ENCODE data around the gene THSD4. TPM values are rescaled to one million over a fixed set of nuclear protein-coding genes. Genes with fewer than 3 reads are reported as not detected.

THSD4 gene
- total and polyA plus RNA-seq, 2 of the 4 experiments (the other 2 are of a cell fraction), result 25.5 to 31.1 TPM

- in situ Hi-C loops (cut with MboI; ENCODE audit: low sequenced_read_pairs) (no loop called here), intact Hi-C loops (cut with micrococcal nuclease) (loop anchor here (5.0 kb wide), 1 partner anchor 498 kb away; no protein-coding TSS in a partner anchor), dilution Hi-C loops (cut with HindIII; ENCODE audit: low sequenced_read_pairs, unreplicated experiment) (no loop called here)
- H4K91ac ChIP-seq (ENCODE audit: insufficient read depth, low read depth, low read length), result no peak overlapping the region
- TF ChIP-seq, protein P1, sequence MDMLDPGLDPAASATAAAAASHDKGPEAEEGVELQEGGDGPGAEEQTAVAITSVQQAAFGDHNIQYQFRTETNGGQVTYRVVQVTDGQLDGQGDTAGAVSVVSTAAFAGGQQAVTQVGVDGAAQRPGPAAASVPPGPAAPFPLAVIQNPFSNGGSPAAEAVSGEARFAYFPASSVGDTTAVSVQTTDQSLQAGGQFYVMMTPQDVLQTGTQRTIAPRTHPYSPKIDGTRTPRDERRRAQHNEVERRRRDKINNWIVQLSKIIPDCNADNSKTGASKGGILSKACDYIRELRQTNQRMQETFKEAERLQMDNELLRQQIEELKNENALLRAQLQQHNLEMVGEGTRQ (IDR thresholded peaks at IDR 0.05; ENCODE audit: low read depth, low read length), result no peak
- TF ChIP-seq FOS (IDR thresholded peaks at IDR 0.05; ENCODE audit: low read depth, low read length), result no peak
- TF ChIP-seq MAFK (IDR thresholded peaks at IDR 0.05; ENCODE audit: low read depth, low read length), result no peak
- no peak for TF ChIP-seq MXI1 (IDR thresholded peaks at IDR 0.05; ENCODE audit: borderline replicate concordance, low read depth, low read length)
- TF ChIP-seq BHLHE40 (IDR thresholded peaks at IDR 0.05; ENCODE audit: low read depth, low read length), result no peak
- TF ChIP-seq MAZ (IDR thresholded peaks at IDR 0.05; ENCODE audit: borderline replicate concordance, low read depth, low read length), result no peak
- TF ChIP-seq, protein P2, sequence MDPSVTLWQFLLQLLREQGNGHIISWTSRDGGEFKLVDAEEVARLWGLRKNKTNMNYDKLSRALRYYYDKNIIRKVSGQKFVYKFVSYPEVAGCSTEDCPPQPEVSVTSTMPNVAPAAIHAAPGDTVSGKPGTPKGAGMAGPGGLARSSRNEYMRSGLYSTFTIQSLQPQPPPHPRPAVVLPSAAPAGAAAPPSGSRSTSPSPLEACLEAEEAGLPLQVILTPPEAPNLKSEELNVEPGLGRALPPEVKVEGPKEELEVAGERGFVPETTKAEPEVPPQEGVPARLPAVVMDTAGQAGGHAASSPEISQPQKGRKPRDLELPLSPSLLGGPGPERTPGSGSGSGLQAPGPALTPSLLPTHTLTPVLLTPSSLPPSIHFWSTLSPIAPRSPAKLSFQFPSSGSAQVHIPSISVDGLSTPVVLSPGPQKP (IDR thresholded peaks at IDR 0.05; ENCODE audit: borderline replicate concordance, low read depth, low read length), result no peak
- TF ChIP-seq, protein P3, sequence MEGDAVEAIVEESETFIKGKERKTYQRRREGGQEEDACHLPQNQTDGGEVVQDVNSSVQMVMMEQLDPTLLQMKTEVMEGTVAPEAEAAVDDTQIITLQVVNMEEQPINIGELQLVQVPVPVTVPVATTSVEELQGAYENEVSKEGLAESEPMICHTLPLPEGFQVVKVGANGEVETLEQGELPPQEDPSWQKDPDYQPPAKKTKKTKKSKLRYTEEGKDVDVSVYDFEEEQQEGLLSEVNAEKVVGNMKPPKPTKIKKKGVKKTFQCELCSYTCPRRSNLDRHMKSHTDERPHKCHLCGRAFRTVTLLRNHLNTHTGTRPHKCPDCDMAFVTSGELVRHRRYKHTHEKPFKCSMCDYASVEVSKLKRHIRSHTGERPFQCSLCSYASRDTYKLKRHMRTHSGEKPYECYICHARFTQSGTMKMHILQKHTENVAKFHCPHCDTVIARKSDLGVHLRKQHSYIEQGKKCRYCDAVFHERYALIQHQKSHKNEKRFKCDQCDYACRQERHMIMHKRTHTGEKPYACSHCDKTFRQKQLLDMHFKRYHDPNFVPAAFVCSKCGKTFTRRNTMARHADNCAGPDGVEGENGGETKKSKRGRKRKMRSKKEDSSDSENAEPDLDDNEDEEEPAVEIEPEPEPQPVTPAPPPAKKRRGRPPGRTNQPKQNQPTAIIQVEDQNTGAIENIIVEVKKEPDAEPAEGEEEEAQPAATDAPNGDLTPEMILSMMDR (conservative IDR thresholded peaks at IDR 0.05; ENCODE audit: low read depth, low read length), result no peak
- no peak for TF ChIP-seq POLR2A (IDR thresholded peaks at IDR 0.05; ENCODE audit: low read depth, low read length)
- TF ChIP-seq NFE2L2 (IDR thresholded peaks at IDR 0.05; ENCODE audit: low read depth, low read length), result no peak
- peaks cover 9% of the 10 kb centered on the region for H3K36me3 ChIP-seq (ENCODE audit: control insufficient read depth, insufficient read depth, low read length)
- H3K56ac ChIP-seq (ENCODE audit: extremely low read depth, insufficient read depth, low read length), result no peak overlapping the region
- no peak overlapping the region for H3K4me3 ChIP-seq (ENCODE audit: insufficient read depth, low read depth, low read length)
- ChIA-PET CTCF (no interaction called here), POLR2A (ENCODE audit: unreplicated experiment) (interaction anchor here (0.6 kb wide), 1 partner anchor 108 kb away, joined by 4 read pairs; no protein-coding TSS in a partner anchor)
- no peak overlapping the region for H3K23ac ChIP-seq (ENCODE audit: low read depth, low read length)
- H4K20me1 ChIP-seq (ENCODE audit: insufficient read depth, low read length), result no peaks in the 10 kb centered on the region
- H2AK5ac ChIP-seq (ENCODE audit: low read depth, low read length), result peak overlapping the region; percentile 20; the same call in 1 of the 2 replicates
- H3K27ac ChIP-seq (ENCODE audit: insufficient read depth, low read length), result no peak overlapping the region
- ATAC-seq (ENCODE audit: low read depth), result peak; percentile 29; the same call in 1 of the 2 replicates
- no peak overlapping the region for H3K4ac ChIP-seq (ENCODE audit: low read depth, low read length)
- peaks cover 0 to 6% of the 10 kb centered on the region in 2 experiments; a peak in 1 of 4 replicates for H3K79me1 ChIP-seq (ENCODE audit: low read depth in 1 of 2, low read length in 2 of 2)
- H2BK5ac ChIP-seq (ENCODE audit: low read depth, low read length, poor library complexity, severe bottlenecking), result no peak overlapping the region
- H3K9me3 ChIP-seq (ENCODE audit: control insufficient read depth, insufficient read depth, low read length), result no peaks in the 10 kb centered on the region
- H4K8ac ChIP-seq (ENCODE audit: low read depth in 2 of 2, low read length in 2 of 2), result no peak overlapping the region
- no peak overlapping the region for H2BK20ac ChIP-seq (ENCODE audit: low read depth, low read length)
- H2BK15ac ChIP-seq (ENCODE audit: low read depth, low read length), result no peak overlapping the region
- BruUV-seq (replicated peaks), result no TSS peak
- H3K27me3 ChIP-seq (ENCODE audit: control insufficient read depth, insufficient read depth, low read length), result no peaks in the 10 kb centered on the region
- no peak overlapping the region for H3K18ac ChIP-seq (ENCODE audit: low read depth, low read length)
- H3K14ac ChIP-seq (replicated peaks; ENCODE audit: low read depth, low read length), result no peak overlapping the region; the same call in 1 of the 2 replicates
- H2AK9ac ChIP-seq (replicated peaks; ENCODE audit: low read depth, low read length, poor library complexity), result no peak overlapping the region
- WGBS, 2 experiments (ENCODE audit: extremely low coverage in 2 of 2, insufficient read length in 1 of 2), result 80% methylated on average over 1 of the region's 4 CpGs; no CpG with 5 or more reads in 1 of the 2 experiments
- H3K4me1 ChIP-seq (ENCODE audit: control insufficient read depth, insufficient read depth, low read length), result peaks cover 1% of the 10 kb centered on the region
- H3K9me1 ChIP-seq (ENCODE audit: insufficient read depth, low read length), result no peaks in the 10 kb centered on the region; the same call in 1 of the 2 replicates
- DNase-seq, result peak; percentile 39
- no peak overlapping the region for H3K9ac ChIP-seq (ENCODE audit: low read depth, low read length)
- no peak overlapping the region for H3K4me2 ChIP-seq (ENCODE audit: low read depth, low read length)
- no peak overlapping the region for H2BK120ac ChIP-seq (ENCODE audit: low read depth, low read length)
- H2AFZ ChIP-seq (replicated peaks; ENCODE audit: low read length, poor library complexity), result no peak overlapping the region
- no peak overlapping the region for H4K5ac ChIP-seq (ENCODE audit: low read depth, low read length)
These were observed 544.4 kb downstream of the THSD4 start for GRCh38 chr15:71659730-71660067.

Data from IMR-90 (cell line).